Posterior cingulate gyrus (tissue), 11 donors: ENCODE measurements around the gene MYBBP1A.
"Not testable (repeated sequence)": the region's sequence is repeated elsewhere in the genome, so short reads cannot be mapped to it uniquely, and the experiment has no call there.

Experiments used
- DNase-seq, 10 donors: peaks; one replicate each; pipeline versions ENCODE4 v3.0.0 to v3.0.0-alpha.2; 2020 to 2021; ENCODE audit warnings: mixed read lengths in 3 of 10
- intact Hi-C: fragments of 100-400 bp; cut with DNase I; formaldehyde crosslinking; loops from one replicate; pipeline ENCODE4 v1.15.1; 2023

MYBBP1A gene

GRCh38 chr17:4590042-4590441 lies 34.9 kb upstream of the MYBBP1A start:
- intact Hi-C loops = not testable (repeated sequence)

GRCh38 chr17:4588898-4589625 lies 33.9 kb upstream of the MYBBP1A start:
- peak in 2 of 10 donors; percentile 25 to 40 for DNase-seq
- intact Hi-C loops = no loop called here

More at GRCh38 chr17:4590042-4590441, 34.9 kb upstream of the MYBBP1A start:
- peak in 2 of 10 donors; percentile 8 to 62 for DNase-seq

- DNase-seq = peak in 1 of 10 donors; percentile 12
- intact Hi-C loops = no loop called here
Observed at GRCh38 chr17:4588391-4588790, 33.2 kb upstream of the MYBBP1A start.

DNA sequence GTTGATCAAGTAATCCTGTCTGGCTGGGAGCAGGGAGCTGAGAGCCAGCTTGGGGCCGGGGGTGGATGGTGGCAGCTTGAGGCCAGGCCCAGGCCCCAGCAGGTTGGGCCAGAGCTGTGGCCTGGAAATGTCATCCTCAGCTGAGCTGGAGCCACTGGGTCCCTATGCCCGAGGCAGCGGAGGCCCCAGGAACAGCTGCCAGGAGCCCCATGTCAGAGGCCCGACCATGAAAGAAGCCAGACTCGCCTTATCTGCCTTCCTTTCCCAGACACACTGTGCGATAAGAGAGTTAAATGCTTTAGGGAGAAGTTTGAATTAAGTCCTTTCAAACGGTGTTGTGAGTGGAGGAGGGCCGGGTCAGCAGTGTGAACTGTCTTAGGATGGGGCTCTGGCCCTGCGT lies 32.6 kb upstream of the MYBBP1A start:
- peak in 1 of 10 donors; percentile 35 for DNase-seq
- intact Hi-C loops = no loop called here

- peak in 1 of 10 donors; percentile 20 for DNase-seq
- intact Hi-C loops = no loop called here
Observed at GRCh38 chr17:4587195-4587594, 32.0 kb upstream of the MYBBP1A start.

DNA sequence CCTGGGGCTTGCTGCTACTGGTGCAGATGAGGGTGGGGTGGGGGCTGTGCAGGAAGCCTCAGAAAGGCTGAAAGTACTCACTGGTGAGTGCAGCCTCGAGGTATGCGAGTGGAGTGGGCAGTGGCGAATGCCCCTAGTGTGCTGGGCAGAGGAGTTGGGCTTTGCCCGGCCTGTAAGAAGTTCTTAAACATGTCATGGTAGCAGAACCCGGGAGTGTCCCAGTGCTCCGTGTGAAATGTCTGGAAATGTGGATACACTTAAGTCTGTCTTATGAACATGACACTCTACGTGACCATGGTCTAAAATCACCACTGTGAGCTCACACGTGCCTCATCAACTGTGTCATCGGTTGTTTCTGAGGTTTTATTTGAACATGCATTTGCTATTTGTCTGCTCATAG lies 30.9 kb upstream of the MYBBP1A start:
- intact Hi-C loops = no loop called here
- peak in 1 of 10 donors; percentile 19 for DNase-seq

GRCh38 chr17:4585638-4585994 lies 30.4 kb upstream of the MYBBP1A start:
- intact Hi-C loops = no loop called here
- no peak for DNase-seq

DNA sequence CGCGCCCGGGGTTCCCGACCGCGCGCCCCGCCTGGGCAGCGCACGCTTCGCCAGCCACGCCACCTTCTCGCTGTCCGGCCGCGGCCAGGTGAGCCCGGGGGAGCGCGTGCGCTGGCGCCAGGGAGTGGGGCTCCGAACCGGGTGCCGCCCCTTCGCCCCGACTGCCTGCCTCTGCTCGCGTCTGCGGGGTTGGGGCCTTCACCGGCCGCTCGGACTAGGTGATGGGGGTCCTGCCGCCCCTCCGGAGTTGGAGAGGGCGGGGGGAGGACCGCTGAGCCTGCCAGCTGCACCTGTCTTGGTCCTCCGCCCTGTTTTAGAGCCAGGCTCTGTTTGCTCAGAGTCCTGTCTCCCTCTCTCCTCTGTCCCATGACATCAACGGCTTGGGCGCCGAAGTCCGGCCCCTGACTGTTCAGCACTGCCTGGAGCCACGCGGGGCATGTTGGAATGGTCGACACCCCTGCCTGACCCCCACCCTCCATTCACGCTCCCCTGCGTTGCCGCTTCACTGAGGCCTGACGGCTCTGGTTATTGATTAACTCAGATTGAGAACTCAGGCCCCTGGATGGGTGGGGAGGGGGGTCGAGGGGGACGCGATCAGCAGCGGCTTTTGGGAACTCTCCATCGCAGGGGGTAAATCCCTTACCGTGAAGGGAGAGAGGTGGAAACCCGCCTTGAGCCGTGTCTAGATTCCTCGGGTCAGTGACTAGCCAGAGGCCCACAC lies 29.9 kb upstream of the MYBBP1A start:
- peak in 2 of 10 donors; percentile 47 to 75 for DNase-seq
- intact Hi-C loops = no loop called here

- DNase-seq = peak in 2 of 10 donors; percentile 57 to 82
- intact Hi-C loops = no loop called here
Observed at GRCh38 chr17:4584101-4584916, 29.1 kb upstream of the MYBBP1A start, which contains the start of gene SMTNL2. SMTNL2 (plus strand) TSS chr17:4584529; CDS start chr17:4584606, 77 bp downstream.

GRCh38 chr17:4583782-4584100 lies 28.6 kb upstream of the MYBBP1A start:
- intact Hi-C loops = no loop called here

GRCh38 chr17:4583206-4583605 lies 28.0 kb upstream of the MYBBP1A start:
- intact Hi-C loops = no loop called here
- DNase-seq = peak in 1 of 10 donors; percentile 41

More at GRCh38 chr17:4583782-4584100, 28.6 kb upstream of the MYBBP1A start:
- peak in 2 of 10 donors; percentile 63 to 80 for DNase-seq

DNA sequence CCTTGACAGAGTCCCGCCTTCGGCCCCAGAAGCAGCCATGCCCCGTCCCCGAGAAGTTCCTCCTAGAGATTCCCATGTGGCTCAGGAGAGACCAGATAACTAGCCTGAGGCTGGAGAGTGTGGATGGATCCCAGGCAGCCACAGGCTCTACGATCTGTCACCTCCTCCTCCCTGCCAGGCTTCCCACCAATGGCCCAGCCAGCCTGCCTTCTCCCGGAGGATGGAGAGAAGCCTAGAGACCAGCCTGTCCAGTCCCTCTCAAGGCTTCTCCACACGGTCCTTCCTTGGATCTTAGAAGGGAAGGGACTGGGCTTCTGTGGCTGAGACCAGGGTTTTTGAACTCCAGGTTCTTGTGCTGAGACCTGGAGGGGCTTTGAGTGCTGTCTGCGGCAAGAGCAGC lies 27.5 kb upstream of the MYBBP1A start:
- DNase-seq = peak in 1 of 10 donors; percentile 32
- intact Hi-C loops = no loop called here

DNA sequence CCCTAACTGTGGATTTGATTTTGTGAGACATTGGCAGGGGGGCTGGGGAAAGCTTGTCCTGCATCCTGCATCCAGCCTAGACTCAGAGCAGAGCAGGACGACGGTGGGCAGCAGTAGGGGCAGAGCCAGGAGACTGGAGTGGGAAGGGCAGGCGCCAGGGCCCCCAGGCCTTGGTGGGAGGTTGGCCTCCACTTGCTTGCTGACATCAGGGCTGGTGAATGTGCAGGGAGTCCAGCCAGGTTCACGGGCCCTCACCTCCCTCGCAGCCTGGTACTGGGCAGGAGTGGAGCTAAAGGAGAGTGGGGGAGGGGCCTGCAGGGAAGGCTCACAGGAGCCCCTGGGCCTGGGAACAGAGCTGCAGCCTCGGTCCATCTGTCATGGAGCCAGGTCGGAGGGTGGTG lies 26.9 kb upstream of the MYBBP1A start:
- DNase-seq = peak in 2 of 10 donors; percentile 32 to 65
- intact Hi-C loops = no loop called here

- intact Hi-C loops = no loop called here
Observed at GRCh38 chr17:4580291-4580690, 25.1 kb upstream of the MYBBP1A start.

GRCh38 chr17:4579678-4580077 lies 24.5 kb upstream of the MYBBP1A start:
- intact Hi-C loops = loop anchor here (10.0 kb wide), 1 partner anchor 115 kb away; no protein-coding TSS in a partner anchor
- DNase-seq = no peak

More at GRCh38 chr17:4580291-4580690, 25.1 kb upstream of the MYBBP1A start:
- peak in 1 of 10 donors; percentile 26 for DNase-seq

- intact Hi-C loops = loop anchor here (10.0 kb wide), 1 partner anchor 116 kb away; no protein-coding TSS in a partner anchor
- DNase-seq = peak in 1 of 10 donors; percentile 35
Observed at GRCh38 chr17:4578349-4578748, 23.2 kb upstream of the MYBBP1A start.

- intact Hi-C loops = loop anchor here (10.0 kb wide), 1 partner anchor 117 kb away; no protein-coding TSS in a partner anchor
- peak in 1 of 10 donors; percentile 16 for DNase-seq
Observed at GRCh38 chr17:4577386-4577993, 22.3 kb upstream of the MYBBP1A start.

GRCh38 chr17:4576729-4577322 lies 21.6 kb upstream of the MYBBP1A start:
- peak in 1 of 10 donors; percentile 37 for DNase-seq
- intact Hi-C loops = loop anchor here (10.0 kb wide), 1 partner anchor 118 kb away; no protein-coding TSS in a partner anchor

DNA sequence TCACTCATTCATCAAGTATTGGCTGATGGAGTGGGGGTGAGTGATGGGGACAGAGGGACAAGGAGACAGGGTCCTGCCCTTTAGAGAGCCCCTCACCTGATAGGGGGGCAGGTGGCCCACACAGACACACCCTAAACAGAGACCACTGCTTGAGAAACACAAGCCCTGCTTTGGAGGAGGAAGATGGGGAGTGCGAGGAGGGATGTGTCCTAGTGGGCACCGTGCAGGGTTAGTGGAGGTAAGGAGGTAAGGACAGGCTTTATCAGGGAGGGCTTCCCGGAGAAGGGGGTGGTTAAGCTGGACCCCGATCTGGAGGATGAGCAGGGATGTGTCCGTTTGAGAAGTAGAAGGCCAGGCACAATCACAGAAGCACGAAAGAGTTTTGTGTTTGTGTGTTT lies 21.0 kb upstream of the MYBBP1A start:
- intact Hi-C loops = loop anchor here (10.0 kb wide), 1 partner anchor 119 kb away; no protein-coding TSS in a partner anchor
- no peak for DNase-seq
